HG03378 (cell line): ENCODE results near the gene DOCK1.
"Not testable (repeated sequence)": the region's sequence is repeated elsewhere in the genome, so short reads cannot be mapped to it uniquely, and the experiment has no call there.

Experiments
- ATAC-seq: cut with Tn5 transposase; IDR thresholded peaks from one replicate; pipeline ENCODE4 v1.9.1; 2021; ENCODE audit warnings: mild to moderate bottlenecking, moderate library complexity; ENCODE audit not compliant: unreplicated experiment

The DOCK1 gene

DNA sequence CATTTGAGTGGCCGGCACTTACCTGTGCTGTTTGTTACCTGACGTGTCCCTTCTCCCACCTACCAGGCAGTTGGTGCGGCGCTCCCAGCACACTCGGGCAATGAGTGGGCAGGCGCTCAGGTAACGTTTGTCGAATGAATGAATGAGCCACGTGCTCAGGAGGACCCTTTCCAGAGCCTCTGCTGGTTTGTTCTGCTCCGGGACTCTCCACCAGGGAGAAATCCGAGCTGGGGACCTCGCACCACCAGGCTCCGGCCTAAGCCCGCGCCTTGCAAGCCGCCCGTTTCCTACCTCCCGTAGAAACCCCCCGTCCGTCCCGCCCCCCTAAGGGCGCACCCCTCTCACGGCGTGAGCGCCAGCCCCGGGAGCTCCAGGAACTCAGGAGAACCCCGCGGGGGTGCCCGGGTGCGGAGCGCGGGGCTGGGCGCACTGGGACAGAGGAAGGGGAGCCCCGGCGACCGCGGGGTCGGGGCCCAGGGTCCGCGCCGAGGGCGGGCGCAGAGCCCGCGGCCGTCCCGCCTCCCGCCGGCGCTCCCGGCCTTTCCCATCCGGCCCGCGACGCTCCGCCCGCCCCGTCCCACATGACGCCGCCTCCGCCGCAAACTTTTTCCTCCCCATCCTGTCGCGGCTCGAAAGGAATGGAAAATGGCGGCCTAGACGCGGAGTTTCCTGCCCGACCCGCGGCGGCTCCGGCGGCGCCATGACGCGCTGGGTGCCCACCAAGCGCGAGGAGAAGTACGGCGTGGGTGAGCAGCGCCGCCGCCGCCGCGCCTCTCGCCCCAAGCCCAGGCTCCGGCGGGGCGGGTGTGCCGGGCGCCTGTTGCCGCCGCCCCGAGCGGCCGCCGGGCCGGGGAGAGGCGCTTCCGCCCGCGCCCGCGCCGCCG, at the start of gene DOCK1:
DOCK1 (plus strand) TSS at position 611 of the 884 bp plus-strand sequence; CDS start at position 701, 90 bp downstream.
- no peak for ATAC-seq

GRCh38 chr10:126857178-126857806, 47.9 kb upstream of the DOCK1 start:
- no peak for ATAC-seq

- ATAC-seq: no peak
Observed at GRCh38 chr10:126867567-126868365, 37.5 kb upstream of the DOCK1 start.

GRCh38 chr10:126868371-126868770, 36.9 kb upstream of the DOCK1 start:
- ATAC-seq: no peak

- no peak for ATAC-seq
Observed at GRCh38 chr10:126872135-126872534, 33.1 kb upstream of the DOCK1 start.

DNA sequence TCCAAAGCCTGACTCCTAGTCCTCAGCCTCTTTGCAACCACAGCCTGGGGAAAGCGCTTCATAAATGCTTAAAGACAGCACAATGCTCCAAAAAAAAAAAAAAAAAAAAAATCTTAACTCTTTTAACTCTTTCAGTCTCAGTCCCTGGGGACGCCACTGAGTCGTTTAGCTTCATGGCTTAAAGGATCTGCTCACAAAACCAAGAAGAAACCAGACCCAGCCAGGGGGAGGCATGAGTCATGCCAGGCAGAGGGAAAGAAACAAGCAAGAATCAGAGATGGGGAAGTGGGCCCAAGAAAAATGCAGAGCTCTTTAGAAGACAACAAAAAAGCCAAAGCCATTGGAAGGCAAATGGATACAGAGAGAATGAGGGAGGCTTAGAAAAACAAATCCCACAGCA, 32.5 kb upstream of the DOCK1 start:
- no peak for ATAC-seq

GRCh38 chr10:126876456-126876855, 28.8 kb upstream of the DOCK1 start:
- no peak for ATAC-seq

- no peak for ATAC-seq
Observed at GRCh38 chr10:126877390-126877789, 27.8 kb upstream of the DOCK1 start.

- no peak for ATAC-seq
Observed at GRCh38 chr10:126878594-126878993, 26.6 kb upstream of the DOCK1 start.

- ATAC-seq: no peak
Observed at GRCh38 chr10:126880926-126881325, 24.3 kb upstream of the DOCK1 start.

DNA sequence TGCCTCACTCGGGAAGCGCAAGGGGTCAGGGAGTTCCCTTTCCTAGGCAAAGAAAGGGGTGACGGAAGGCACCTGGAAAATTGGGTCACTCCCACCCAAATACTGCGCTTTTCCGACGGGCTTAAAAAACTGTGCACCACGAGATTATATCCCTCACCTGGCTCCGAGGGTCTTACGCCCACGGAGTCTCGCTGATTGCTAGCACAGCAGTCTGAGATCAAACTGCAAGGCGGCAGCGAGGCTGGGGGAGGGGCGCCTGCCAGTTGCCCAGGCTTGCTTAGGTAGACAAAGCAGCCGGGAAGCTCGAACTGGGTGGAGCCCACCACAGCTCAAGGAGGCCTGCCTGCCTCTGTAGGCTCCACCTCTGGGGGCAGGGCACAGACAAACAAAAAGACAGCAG, 23.2 kb upstream of the DOCK1 start:
- ATAC-seq: not testable (repeated sequence)

DNA sequence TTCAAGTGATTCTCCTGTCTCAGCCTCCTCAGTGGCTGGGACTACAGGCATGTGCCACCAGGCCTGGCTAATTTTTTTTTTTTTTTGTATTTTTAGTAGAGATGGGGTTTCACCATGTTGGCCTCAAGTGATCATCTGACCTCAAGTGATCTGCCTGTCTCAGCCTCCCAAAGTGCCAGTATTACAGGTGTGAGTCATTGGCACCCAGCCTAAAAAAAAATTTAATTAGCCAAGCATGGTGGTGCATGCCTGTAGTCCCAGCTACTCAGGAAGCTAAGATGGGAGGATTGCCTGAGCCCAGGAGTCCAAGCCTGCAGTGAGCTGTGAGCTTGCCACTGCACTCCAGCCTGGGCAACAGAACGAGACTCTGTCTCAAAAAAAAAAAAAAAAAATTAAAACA, 16.8 kb upstream of the DOCK1 start:
- not testable (repeated sequence) for ATAC-seq

GRCh38 chr10:126889421-126889820, 15.8 kb upstream of the DOCK1 start:
- ATAC-seq: no peak

DNA sequence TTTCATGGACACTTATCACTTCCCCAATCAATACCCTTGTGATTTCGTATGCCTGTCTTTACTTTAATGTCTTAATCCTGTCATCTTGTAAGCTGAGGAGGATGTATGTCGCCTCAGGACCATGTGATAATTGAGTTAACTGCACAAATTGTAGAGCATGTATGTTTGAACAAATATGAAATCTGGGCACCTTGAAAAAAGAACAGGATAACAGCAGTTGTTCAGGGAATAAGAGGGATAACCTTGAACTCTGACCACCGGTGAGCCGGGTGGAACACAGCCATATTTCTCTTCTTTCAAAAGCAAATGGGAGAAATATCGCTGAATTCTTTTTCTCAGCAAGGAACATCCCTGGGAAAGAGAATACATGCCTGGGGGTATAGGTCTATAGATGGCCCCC, 14.4 kb upstream of the DOCK1 start:
- ATAC-seq: not testable (repeated sequence)

- no peak for ATAC-seq
Observed at GRCh38 chr10:126892226-126893175, 12.7 kb upstream of the DOCK1 start.

DNA sequence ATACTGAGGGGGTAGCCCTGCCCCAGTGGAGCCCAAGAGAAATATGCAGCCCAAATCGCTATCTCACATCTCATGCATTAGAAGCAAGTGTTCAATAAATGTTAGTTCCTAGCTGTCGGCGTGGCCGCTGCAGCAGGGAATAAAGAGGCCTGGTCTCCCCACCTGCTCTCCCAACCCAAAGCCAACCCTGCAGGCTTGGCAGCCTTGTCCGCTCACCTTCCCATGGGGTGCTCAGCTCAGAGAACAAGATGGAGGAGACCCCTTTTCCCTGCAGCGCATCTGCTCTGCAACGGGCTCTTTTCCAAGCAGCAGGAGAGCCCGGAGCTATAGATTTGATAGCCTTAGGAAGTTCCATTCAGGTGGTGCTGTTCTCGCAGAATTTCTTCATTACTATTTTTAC, 12.0 kb upstream of the DOCK1 start:
- no peak for ATAC-seq

GRCh38 chr10:126893841-126894240, 11.4 kb upstream of the DOCK1 start:
- no peak for ATAC-seq

GRCh38 chr10:126895214-126895781, 9.9 kb upstream of the DOCK1 start:
- ATAC-seq: no peak

GRCh38 chr10:126898460-126898859, 6.8 kb upstream of the DOCK1 start:
- no peak for ATAC-seq

GRCh38 chr10:126899529-126899928, 5.7 kb upstream of the DOCK1 start:
- not testable (repeated sequence) for ATAC-seq
